Stimulated activated CD8-positive, alpha-beta memory T cell treated with anti-CD3 and anti-CD28 coated beads, Interleukin-12 subunit alpha, Interleukin-12 subunit beta, amount 100 ng/mL, for 24 hours (primary cell): Measurements from ENCODE around the gene PCDHB10.
"Not testable (repeated sequence)": the region's sequence is repeated elsewhere in the genome, so short reads cannot be mapped to it uniquely, and the experiment has no call there.

ENCODE experiments used
- DNase-seq: peaks from one replicate; pipeline ENCODE4 v3.0.0-alpha.2; 2020; ENCODE audit errors: extremely low read depth

The PCDHB10 gene

GRCh38 chr5:141192110-141192725, at the start of gene PCDHB10:
Gene PCDHB10, plus strand, starts transcription at chr5:141192353. Its CDS starts 200 bp downstream, at chr5:141192553.
- DNase-seq, result no peak

GRCh38 chr5:141149812-141150211, 42.3 kb upstream of the PCDHB10 start, which contains the start of gene PCDHB6:
Gene PCDHB6, plus strand, starts transcription at chr5:141150057. Its CDS starts 201 bp downstream, at chr5:141150258.
- DNase-seq, result no peak

GRCh38 chr5:141150224-141150992, 41.7 kb upstream of the PCDHB10 start:
- DNase-seq, result no peak

- no peak for DNase-seq
These were observed 41.2 kb upstream of the PCDHB10 start for GRCh38 chr5:141150993-141151325.

- DNase-seq, result not testable (repeated sequence)
These were observed 40.5 kb upstream of the PCDHB10 start for GRCh38 chr5:141151632-141152031.

GRCh38 chr5:141152096-141152495, 40.1 kb upstream of the PCDHB10 start:
- DNase-seq, result not testable (repeated sequence)

GRCh38 chr5:141155540-141156374, 36.4 kb upstream of the PCDHB10 start:
- no peak for DNase-seq

GRCh38 chr5:141157356-141157755, 34.8 kb upstream of the PCDHB10 start:
- not testable (repeated sequence) for DNase-seq

GRCh38 chr5:141157901-141158300, 34.3 kb upstream of the PCDHB10 start:
- not testable (repeated sequence) for DNase-seq

- DNase-seq, result no peak
These were observed 19.6 kb upstream of the PCDHB10 start, which contains the start of gene PCDHB7 for GRCh38 chr5:141172381-141173204. Gene PCDHB7, plus strand, starts transcription at chr5:141172644. Its CDS starts 192 bp downstream, at chr5:141172836.

GRCh38 chr5:141174291-141175104, 17.7 kb upstream of the PCDHB10 start:
- DNase-seq, result not testable (repeated sequence)

- no peak for DNase-seq
These were observed 16.2 kb upstream of the PCDHB10 start for GRCh38 chr5:141175933-141176332.

GRCh38 chr5:141177577-141178191, 14.5 kb upstream of the PCDHB10 start, which contains the start of gene PCDHB8:
Gene PCDHB8, plus strand, starts transcription at chr5:141177790. Its CDS starts 245 bp downstream, at chr5:141178035.
- not testable (repeated sequence) for DNase-seq

- not testable (repeated sequence) for DNase-seq
These were observed 12.8 kb upstream of the PCDHB10 start for GRCh38 chr5:141179371-141179770.

GRCh38 chr5:141179876-141180275, 12.3 kb upstream of the PCDHB10 start:
- not testable (repeated sequence) for DNase-seq

GRCh38 chr5:141180313-141180712, 11.8 kb upstream of the PCDHB10 start:
- no peak for DNase-seq

GRCh38 chr5:141182248-141182647, 9.9 kb upstream of the PCDHB10 start, which contains the start of gene PCDHB16:
Gene PCDHB16, plus strand, starts transcription at chr5:141182387. Its CDS starts 173 bp downstream, at chr5:141182560.
- DNase-seq, result no peak

GRCh38 chr5:141184117-141184855, 7.9 kb upstream of the PCDHB10 start:
- DNase-seq, result not testable (repeated sequence)
